ENCODE results near the gene RAB37. TPM values are rescaled to one million over a fixed set of nuclear protein-coding genes. Genes with fewer than 3 reads are reported as not detected.

RAB37 gene
- total RNA-seq, 1 donor from 2014 or later, result 0.32 TPM

GRCh38 chr17:74763565-74764387 is 26.7 kb downstream of the RAB37 start:
- Histone ChIP-seq H3K27ac (no peak overlapping the region), H3K4me3 (no peak overlapping the region), H3K4me1 (peaks cover 6 to 16% of the 10 kb centered on the region in 2 donors), H3K9me3 (no peaks in the 10 kb centered on the region), H3K27me3 (no peaks in the 10 kb centered on the region), H3K36me3 (no peaks in the 10 kb centered on the region)
- no peak for DNase-seq (ENCODE audit: low spot score in 2 of 2)
- no peak for TF ChIP-seq CTCF (IDR thresholded peaks at IDR 0.05)
- intact Hi-C loops (cut with DNase I), result no loop called here

- peaks cover 6 to 16% of the 10 kb centered on the region in 2 donors for H3K4me1 ChIP-seq
- no peaks in the 10 kb centered on the region for H3K27me3 ChIP-seq
- TF ChIP-seq CTCF (IDR thresholded peaks at IDR 0.05), result no peak
- H3K4me3 ChIP-seq, result no peak overlapping the region
- intact Hi-C loops (cut with DNase I), result no loop called here
- H3K27ac ChIP-seq, result no peak overlapping the region
- H3K36me3 ChIP-seq, result peaks cover 0 to 4% of the 10 kb centered on the region in 2 donors
- DNase-seq (ENCODE audit: low spot score in 2 of 2), result no peak
- H3K9me3 ChIP-seq, result no peaks in the 10 kb centered on the region
Measured at GRCh38 chr17:74764751-74765286, 27.8 kb downstream of the RAB37 start.

GRCh38 chr17:74766413-74766812 is 29.4 kb downstream of the RAB37 start:
- TF ChIP-seq CTCF (IDR thresholded peaks at IDR 0.05), result no peak
- Histone ChIP-seq H3K27me3 (no peaks in the 10 kb centered on the region), H3K4me3 (no peak overlapping the region), H3K27ac (no peak overlapping the region), H3K9me3 (no peaks in the 10 kb centered on the region), H3K36me3 (peaks cover 11 to 14% of the 10 kb centered on the region in 2 donors), H3K4me1 (peaks cover 6 to 16% of the 10 kb centered on the region in 2 donors)
- DNase-seq (ENCODE audit: low spot score in 2 of 2), result no peak
- intact Hi-C loops (cut with DNase I), result no loop called here

DNA sequence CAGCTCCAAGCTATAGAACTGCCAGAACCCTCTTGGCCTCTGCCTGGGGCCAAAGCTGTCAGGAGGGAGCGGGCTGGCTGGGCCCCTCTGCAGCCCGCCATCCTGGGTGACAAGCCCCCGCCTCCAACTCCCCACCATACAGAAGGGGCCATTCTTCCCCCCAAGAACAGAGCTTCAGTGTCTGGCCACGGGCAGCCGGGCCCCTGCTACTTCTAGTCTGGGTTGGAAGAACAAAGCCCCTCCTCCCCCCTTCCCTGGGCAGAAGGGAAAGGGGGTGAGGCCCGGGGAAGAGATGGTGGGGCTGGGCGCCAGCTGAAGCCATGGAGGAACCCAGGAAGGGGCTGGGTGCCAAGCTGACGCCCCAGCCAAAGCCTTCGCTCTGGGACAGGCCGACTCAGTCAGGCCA is 30.1 kb downstream of the RAB37 start:
- TF ChIP-seq CTCF (IDR thresholded peaks at IDR 0.05), result no peak
- H3K9me3 ChIP-seq, result no peaks in the 10 kb centered on the region
- no peak for DNase-seq (ENCODE audit: low spot score in 2 of 2)
- intact Hi-C loops (cut with DNase I), result no loop called here
- H3K4me1 ChIP-seq, result peaks cover 6 to 16% of the 10 kb centered on the region in 2 donors
- no peaks in the 10 kb centered on the region for H3K27me3 ChIP-seq
- H3K36me3 ChIP-seq, result peaks cover 18 to 21% of the 10 kb centered on the region in 2 donors
- peak overlapping the region; percentile 79 to 81 for H3K27ac ChIP-seq
- H3K4me3 ChIP-seq, result no peak overlapping the region

DNA sequence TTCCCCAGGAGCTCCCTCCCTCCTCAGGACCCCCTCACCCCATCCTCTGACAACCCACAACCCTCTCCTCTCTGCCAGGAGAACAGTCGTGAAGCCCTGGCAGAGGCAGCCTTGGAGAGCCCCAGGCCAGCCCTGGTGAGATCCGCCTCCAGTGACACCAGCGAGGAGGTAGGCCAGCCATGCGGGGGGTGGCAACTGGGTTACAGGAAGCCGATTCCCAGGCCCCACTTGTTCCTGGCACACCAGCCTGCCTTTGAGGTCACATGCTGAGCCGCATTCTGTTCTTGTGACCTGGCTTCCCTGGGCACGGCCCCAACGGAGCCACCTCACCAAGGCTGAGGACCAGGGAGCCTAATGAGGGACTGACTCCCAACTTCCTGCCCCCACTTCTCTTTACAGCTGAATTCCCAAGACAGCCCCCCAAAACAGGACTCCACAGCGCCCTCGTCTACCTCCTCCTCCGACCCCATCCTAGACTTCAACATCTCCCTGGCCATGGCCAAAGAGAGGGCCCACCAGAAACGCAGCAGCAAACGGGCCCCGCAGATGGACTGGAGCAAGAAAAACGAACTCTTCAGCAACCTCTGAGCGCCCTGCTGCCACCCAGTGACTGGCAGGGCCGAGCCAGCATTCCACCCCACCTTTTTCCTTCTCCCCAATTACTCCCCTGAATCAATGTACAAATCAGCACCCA is 31.2 kb downstream of the RAB37 start:
- H3K4me1 ChIP-seq, result peaks cover 6 to 16% of the 10 kb centered on the region in 2 donors
- peaks cover 28 to 32% of the 10 kb centered on the region in 2 donors for H3K36me3 ChIP-seq
- DNase-seq (ENCODE audit: low spot score in 2 of 2), result peak; percentile 78 to 95
- peak overlapping the region; percentile 79 to 81 for H3K27ac ChIP-seq
- no peaks in the 10 kb centered on the region for H3K27me3 ChIP-seq
- H3K4me3 ChIP-seq, result no peak overlapping the region
- intact Hi-C loops (cut with DNase I), result loop anchor here (2.0 kb wide), 1 partner anchor 105 kb away; the partner anchor contains the start of gene FDXR
- no peaks in the 10 kb centered on the region for H3K9me3 ChIP-seq
- no peak for TF ChIP-seq CTCF (IDR thresholded peaks at IDR 0.05)

Data from ascending aorta (tissue), 2 donors.